Stimulated activated naive CD4-positive, alpha-beta T cell (primary cell): ENCODE data around the gene PPARD.
A peak's percentile ranks its signal among the peaks of the same experiment; 100 is the strongest.

ENCODE experiments used
- DNase-seq, 6 experiments: peaks; one replicate each; lab custom pipeline; 2025; lab: John Stamatoyannopoulos, UW

PPARD gene

GRCh38 chr6:35469751-35470662 lies 127.6 kb downstream of the PPARD start:
- peak in 1 of 6 experiments; percentile 41 for DNase-seq

- DNase-seq, result no peak
Observed at GRCh38 chr6:35470663-35471120, 128.3 kb downstream of the PPARD start.

DNA sequence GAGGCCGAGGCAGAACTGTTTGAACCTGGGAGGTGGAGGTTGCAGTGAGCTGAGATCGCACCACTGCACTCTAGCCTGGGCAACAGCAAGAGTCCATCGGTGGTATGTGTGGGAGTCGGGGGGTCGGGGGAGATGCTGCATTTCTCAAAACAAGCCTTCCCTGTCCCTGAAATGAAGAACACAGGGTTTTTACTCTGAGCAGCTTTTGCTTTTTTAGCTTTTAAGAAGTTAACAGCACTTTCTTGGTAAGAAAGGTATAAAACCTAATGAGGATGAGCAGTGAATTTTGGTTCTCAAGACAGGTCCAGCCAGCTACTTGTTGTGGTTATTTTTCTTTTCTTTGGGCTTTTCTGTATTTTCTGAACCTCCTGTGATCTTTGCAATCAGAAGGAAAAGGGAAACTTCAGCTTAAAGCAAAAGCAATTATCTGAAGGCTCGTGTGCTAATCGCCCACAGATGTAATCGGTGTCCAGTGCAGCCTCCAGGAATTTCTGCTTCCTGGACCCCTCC lies 129.5 kb downstream of the PPARD start:
- DNase-seq, result no peak

GRCh38 chr6:35473075-35473849 lies 130.9 kb downstream of the PPARD start:
- no peak for DNase-seq

DNA sequence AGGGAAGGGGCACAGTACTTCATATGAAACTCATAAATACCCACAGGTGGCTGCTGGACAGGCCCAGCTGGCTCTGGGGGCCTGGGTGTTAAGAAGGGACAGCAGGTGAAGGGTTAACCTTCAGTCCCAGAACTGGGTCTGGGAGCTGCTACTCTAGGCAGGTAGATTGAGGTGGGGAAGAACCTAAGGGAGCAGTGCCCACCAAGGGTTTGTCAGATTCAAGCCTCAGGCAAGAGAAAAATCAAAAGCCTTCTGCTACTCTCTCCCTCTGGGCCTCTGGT lies 131.4 kb downstream of the PPARD start:
- DNase-seq, result no peak

- DNase-seq, result no peak
Observed at GRCh38 chr6:35474131-35474941, 132.0 kb downstream of the PPARD start.

DNA sequence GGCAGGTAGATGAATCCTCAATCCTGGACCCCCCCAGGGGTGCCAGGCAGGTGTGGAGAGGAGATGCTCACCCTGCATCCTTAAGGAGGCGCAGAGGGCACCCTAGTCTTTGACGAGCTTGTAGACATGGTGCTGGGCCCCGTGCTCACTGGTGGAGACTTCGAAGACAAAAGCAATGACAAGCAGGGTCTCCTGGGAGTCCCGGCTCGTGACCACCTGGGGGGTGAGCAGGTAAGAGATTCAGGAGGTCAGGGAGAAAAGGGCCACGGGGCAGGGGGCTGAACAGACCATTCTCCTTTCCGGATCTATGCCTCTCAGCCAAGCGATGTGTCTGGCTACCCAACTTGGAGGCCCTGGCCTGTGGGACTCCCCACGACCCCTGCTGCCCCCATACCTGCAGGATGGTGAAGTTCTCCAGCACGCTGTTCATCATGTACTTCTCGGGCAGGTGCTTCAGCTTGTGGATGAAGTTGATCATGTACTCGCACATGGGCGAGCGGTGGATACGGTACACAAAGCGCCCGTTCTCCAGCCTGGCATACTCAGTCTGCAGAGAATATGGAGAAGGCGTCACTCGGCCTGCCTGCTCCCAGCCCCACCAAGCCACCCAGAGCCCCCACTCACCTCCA lies 132.7 kb downstream of the PPARD start:
- DNase-seq, result no peak

- DNase-seq, result no peak
Observed at GRCh38 chr6:35475573-35475972, 133.2 kb downstream of the PPARD start.

DNA sequence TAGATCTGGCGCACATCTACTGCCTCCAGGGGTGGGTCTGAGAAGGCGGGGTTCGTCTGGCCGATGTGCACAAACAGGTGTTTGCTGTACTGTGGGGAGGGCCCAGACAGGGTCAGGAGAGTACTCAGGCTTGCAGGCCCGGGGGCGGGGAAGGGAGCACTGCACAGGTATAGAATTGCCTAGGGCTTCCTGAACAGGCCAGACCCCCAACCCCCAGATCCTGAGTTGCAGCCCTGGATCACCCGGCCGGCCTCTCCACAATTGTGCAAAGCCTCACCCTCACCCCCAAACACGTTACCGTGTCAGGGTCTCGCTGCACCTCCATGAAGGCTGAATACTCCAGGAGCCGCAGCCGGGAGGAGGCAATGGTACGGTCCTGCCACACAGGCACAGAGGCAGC lies 133.6 kb downstream of the PPARD start:
- DNase-seq, result no peak

- DNase-seq, result no peak
Observed at GRCh38 chr6:35477028-35477427, 134.7 kb downstream of the PPARD start.
